RWPE2 (cell line): ENCODE measurements around the gene PGBD1.

ENCODE experiments used
- ATAC-seq: fragments of 200-7000 bp; cut with Tn5 transposase; 3 replicates; pipeline ENCODE4 v1.9.1; 2021; ENCODE audit warnings: low read depth
- DNase-seq: peaks from one replicate; pipeline ENCODE4 v3.0.0-alpha.2; 2020; ENCODE audit warnings: low spot score
- H3K27ac ChIP-seq: fragments of 450-650 bp; 2 replicates; pipeline ENCODE4 v1.5.1; 2017; ENCODE audit warnings: mild to moderate bottlenecking; ENCODE audit not compliant: poor library complexity, severe bottlenecking
- H3K27me3 ChIP-seq: fragments of 250-450 bp; sonication (Bioruptor Pico); 2 replicates; pipeline ENCODE4 v1.5.1; 2021; ENCODE audit warnings: mild to moderate bottlenecking, moderate library complexity; ENCODE audit not compliant: insufficient read depth, poor library complexity, severe bottlenecking
- H3K36me3 ChIP-seq: fragments of 250-450 bp; sonication (Bioruptor Pico); 2 replicates; pipeline ENCODE4 v1.5.1; 2020; ENCODE audit warnings: low read depth, mild to moderate bottlenecking, moderate library complexity
- H3K4me1 ChIP-seq: fragments of 250-450 bp; sonication (Bioruptor Pico); 2 replicates; pipeline ENCODE4 v1.5.1; 2021; ENCODE audit warnings: mild to moderate bottlenecking, moderate library complexity; ENCODE audit not compliant: insufficient read depth, poor library complexity, severe bottlenecking
- H3K4me3 ChIP-seq: fragments of 250-450 bp; sonication (Bioruptor Pico); 2 replicates; pipeline ENCODE4 v1.5.1; 2021; ENCODE audit warnings: mild to moderate bottlenecking, moderate library complexity; ENCODE audit not compliant: severe bottlenecking
- H3K9me3 ChIP-seq: fragments of 250-450 bp; sonication (Bioruptor Pico); 2 replicates; pipeline ENCODE4 v1.5.1; 2021; ENCODE audit warnings: mild to moderate bottlenecking, moderate library complexity; ENCODE audit not compliant: severe bottlenecking
- TF ChIP-seq, protein P1 (sequence below): fragments of 450-650 bp; IDR thresholded peaks from one replicate; pipeline ENCODE4 v1.5.1; 2017; ENCODE audit warnings: mild to moderate bottlenecking, moderate library complexity; ENCODE audit not compliant: poor library complexity, severe bottlenecking

PGBD1 gene

DNA sequence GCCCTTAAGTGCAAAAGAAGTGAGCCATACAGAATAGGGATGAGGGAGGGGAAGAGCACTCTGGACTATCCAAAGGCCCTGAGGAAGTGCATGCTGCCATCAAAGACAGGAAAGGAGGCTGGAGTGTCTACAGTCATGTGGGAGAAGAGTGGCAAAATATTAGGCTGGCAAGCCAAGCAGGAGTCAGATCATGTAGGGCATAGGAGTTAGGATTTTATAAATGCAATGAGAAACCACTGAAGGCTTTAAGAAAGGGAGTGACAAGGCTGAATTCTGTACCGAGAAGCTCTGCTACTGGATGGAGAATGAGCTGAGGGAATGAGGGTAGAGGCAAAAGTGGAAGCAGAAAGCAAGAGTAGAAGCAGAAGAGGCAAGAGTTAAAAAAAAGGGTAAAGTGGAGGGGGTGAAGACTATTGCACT lies 52.2 kb downstream of the PGBD1 start:
- no peak for DNase-seq
- Histone ChIP-seq H3K27ac (no peak overlapping the region), H3K36me3 (no peaks in the 10 kb centered on the region), H3K9me3 (no peaks in the 10 kb centered on the region), H3K4me3 (no peak overlapping the region), H3K27me3 (no peaks in the 10 kb centered on the region), H3K4me1 (peaks cover 4% of the 10 kb centered on the region)
- TF ChIP-seq, protein P1, sequence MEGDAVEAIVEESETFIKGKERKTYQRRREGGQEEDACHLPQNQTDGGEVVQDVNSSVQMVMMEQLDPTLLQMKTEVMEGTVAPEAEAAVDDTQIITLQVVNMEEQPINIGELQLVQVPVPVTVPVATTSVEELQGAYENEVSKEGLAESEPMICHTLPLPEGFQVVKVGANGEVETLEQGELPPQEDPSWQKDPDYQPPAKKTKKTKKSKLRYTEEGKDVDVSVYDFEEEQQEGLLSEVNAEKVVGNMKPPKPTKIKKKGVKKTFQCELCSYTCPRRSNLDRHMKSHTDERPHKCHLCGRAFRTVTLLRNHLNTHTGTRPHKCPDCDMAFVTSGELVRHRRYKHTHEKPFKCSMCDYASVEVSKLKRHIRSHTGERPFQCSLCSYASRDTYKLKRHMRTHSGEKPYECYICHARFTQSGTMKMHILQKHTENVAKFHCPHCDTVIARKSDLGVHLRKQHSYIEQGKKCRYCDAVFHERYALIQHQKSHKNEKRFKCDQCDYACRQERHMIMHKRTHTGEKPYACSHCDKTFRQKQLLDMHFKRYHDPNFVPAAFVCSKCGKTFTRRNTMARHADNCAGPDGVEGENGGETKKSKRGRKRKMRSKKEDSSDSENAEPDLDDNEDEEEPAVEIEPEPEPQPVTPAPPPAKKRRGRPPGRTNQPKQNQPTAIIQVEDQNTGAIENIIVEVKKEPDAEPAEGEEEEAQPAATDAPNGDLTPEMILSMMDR, result no peak
- no peak for ATAC-seq

DNA sequence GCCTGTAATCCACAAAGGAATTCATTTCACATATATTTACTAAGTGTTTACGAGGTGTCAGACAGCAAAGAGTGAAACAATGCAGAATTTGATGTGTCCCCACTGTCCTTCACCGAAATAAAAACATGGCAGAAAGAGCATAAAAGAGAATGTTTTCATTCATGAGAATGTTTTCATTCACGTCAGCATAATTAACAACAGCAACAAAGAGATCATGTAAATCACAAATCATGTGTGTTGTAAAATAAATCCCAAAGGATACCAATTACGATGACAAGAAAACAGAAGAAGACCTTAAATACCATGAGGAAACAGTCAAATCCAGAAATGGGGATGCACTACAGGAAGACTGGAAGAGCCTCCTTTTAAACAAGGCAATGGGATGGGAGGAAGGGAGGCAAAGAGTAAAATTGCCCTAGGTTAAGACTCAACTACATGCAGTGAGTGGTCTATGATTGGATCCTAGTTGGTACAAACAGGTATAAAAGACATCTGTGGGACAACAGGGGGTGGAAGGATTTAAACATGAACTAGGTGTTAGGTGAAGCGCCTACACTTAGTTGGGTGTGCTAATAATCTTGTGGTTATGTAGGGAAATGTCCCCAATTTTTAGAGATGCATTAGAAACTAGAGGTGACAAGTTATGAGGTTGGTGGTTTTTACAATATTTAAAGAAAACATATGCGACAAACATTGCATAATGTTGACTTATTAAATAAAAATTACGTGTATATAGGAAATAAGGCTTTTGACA lies 53.1 kb downstream of the PGBD1 start:
- no peak for ATAC-seq
- H3K9me3 ChIP-seq, result no peaks in the 10 kb centered on the region
- DNase-seq, result no peak
- H3K27me3 ChIP-seq, result no peaks in the 10 kb centered on the region
- H3K4me1 ChIP-seq, result peaks cover 4% of the 10 kb centered on the region
- TF ChIP-seq, protein P1, result no peak
- H3K27ac ChIP-seq, result peak overlapping the region; percentile 66
- H3K36me3 ChIP-seq, result no peaks in the 10 kb centered on the region
- no peak overlapping the region for H3K4me3 ChIP-seq

DNA sequence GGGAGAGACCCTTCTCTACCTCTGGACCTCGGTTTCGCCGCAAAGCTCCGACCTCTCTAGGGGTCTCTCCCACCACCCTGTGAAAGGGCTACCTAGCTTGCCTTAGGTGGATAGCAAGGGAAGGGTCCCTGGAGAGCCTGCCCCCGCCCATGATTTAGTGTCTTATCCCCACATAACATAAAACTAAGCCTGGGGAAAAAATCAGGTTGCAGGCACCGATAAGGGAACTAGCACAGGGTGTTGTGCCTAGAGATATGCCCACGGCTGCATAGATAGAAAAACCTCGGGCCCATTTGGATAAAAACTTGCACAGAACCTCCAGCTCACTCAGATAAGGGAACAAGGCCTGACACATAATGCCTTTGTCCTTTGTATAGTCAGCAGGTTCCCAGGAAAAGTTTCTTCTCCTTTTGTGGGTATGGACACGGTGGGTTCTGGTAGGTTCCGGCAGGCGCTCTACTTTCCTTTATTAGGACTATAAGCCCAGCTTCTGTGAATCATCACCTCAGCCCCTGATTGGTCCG lies 53.7 kb downstream of the PGBD1 start:
- peak overlapping the region; percentile 66 for H3K27ac ChIP-seq
- no peaks in the 10 kb centered on the region for H3K36me3 ChIP-seq
- ATAC-seq (no peak), DNase-seq (no peak)
- H3K27me3 ChIP-seq, result no peaks in the 10 kb centered on the region
- TF ChIP-seq, protein P1, result no peak
- H3K9me3 ChIP-seq, result no peaks in the 10 kb centered on the region
- H3K4me3 ChIP-seq, result peak overlapping the region; percentile 44
- peaks cover 4% of the 10 kb centered on the region for H3K4me1 ChIP-seq

DNA sequence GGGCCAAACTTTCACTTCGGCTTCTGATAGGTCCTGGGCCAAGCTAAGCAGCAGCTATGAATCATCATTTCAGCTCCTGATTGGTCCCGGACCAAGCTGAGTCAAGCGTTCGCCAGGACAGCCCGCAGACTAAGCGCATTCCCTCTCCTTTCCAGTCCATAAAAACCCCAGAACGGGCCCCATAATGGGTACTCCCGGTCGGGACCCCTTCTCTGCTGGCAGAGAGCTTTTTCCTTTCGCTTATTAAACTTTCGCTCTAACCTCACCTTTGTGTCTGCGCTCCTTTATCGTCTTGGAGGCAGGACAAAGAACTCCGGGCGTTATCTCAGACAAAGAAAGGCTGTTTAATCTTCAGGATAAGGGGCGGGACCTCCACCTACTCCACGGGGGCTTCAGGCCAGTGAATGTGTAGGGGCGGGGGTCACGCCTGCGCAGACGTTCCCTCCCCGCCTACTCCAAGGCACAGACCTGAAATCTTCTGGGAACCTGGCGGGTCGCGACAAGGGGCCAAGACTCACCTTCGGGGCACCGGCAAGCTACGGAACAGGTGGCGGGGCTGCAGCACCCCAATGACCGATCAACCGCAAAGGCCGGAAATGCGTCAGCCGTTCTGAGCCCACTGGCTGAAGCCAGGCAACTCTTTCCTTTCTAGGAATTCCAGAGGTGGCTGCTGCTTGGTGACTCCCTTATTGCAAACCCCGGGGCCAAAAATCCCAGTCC lies 54.4 kb downstream of the PGBD1 start, which contains the start of gene ZSCAN31:
Gene ZSCAN31 (minus strand): TSS at position 585 of the 720 bp plus-strand sequence. CDS start 6,465 bp downstream, outside the sequence.
- peak within 1 kb of the TSS; percentile 66 for H3K27ac ChIP-seq
- peak; percentile 94 for DNase-seq
- ATAC-seq, result peak; percentile 94
- H3K36me3 ChIP-seq, result no peaks in the 10 kb centered on the region
- no peaks in the 10 kb centered on the region for H3K27me3 ChIP-seq
- peaks cover 4% of the 10 kb centered on the region for H3K4me1 ChIP-seq
- no peaks in the 10 kb centered on the region for H3K9me3 ChIP-seq
- TF ChIP-seq, protein P1, result no peak
- H3K4me3 ChIP-seq, result peak within 1 kb of the TSS; percentile 44
